WTC11 (cell line): ENCODE results near the gene HAND2. TPM values are rescaled to one million over a fixed set of nuclear protein-coding genes. Genes with fewer than 3 reads are reported as not detected.

Source experiments
- ATAC-seq: fragments of 200-7000 bp; cut with Tn5 transposase; 2 replicates; pipeline ENCODE4 v1.10.0; 2021; ENCODE audit warnings: mild to moderate bottlenecking, moderate library complexity
- CTCF ChIA-PET: fragments of 300-600 bp; sonication (Branson Sonifier 250); formaldehyde crosslinking; loops from one replicate; lab custom pipeline; 2021; ENCODE audit warnings: antibody characterized with exemption; lab: Charles Lee
- POLR2A ChIA-PET: fragments of 350-600 bp; sonication (Branson Sonifier 250); formaldehyde crosslinking; loops from one replicate; lab custom pipeline; 2021; ENCODE audit warnings: antibody characterized with exemption; lab: Charles Lee
- DNase-seq: peaks from one replicate; pipeline ENCODE4 v3.0.0; 2021; ENCODE audit warnings: low spot score
- H3K27ac Mint-ChIP-seq: 2 replicates; pipeline ENCODE4 v1.8.0; 2021; ENCODE audit warnings: mixed read lengths
- H3K27me3 Mint-ChIP-seq: 2 replicates; pipeline ENCODE4 v1.8.0; 2021; ENCODE audit warnings: low read depth, mild to moderate bottlenecking, moderate library complexity, mixed read lengths
- H3K36me3 Mint-ChIP-seq: 2 replicates; pipeline ENCODE4 v1.8.0; 2021; ENCODE audit warnings: mixed read lengths
- H3K4me1 Mint-ChIP-seq: 2 replicates; pipeline ENCODE4 v1.8.0; 2022; ENCODE audit warnings: mixed read lengths
- H3K4me3 Mint-ChIP-seq: 2 replicates; pipeline ENCODE4 v1.8.0; 2021; ENCODE audit warnings: mild to moderate bottlenecking, moderate library complexity, mixed read lengths
- H3K9me3 Mint-ChIP-seq: 2 replicates; pipeline ENCODE4 v1.8.0; 2021; ENCODE audit warnings: mixed read lengths
- E2F5 ChIP-seq: sonication (generic); formaldehyde crosslinking; IDR thresholded peaks from 2 replicates; pipeline ENCODE4 v1.8.1; 2022; ENCODE audit warnings: mild to moderate bottlenecking, moderate library complexity, missing genetic modification reagents
- FOXP4 ChIP-seq: sonication (generic); formaldehyde crosslinking; IDR thresholded peaks from 2 replicates; pipeline ENCODE4 v1.8.0; 2022; ENCODE audit warnings: mild to moderate bottlenecking, missing genetic modification reagents
- GTF2I ChIP-seq: fragments of 250-450 bp; sonication (Bioruptor Pico); conservative IDR thresholded peaks from 2 replicates; pipeline ENCODE4 v1.4.0; 2021; ENCODE audit warnings: mild to moderate bottlenecking
- HMGA2 ChIP-seq: fragments of 250-450 bp; sonication (Bioruptor Pico); IDR thresholded peaks from 2 replicates; pipeline ENCODE4 v1.4.0; 2021; ENCODE audit warnings: mild to moderate bottlenecking, moderate library complexity
- JUN ChIP-seq: sonication (generic); formaldehyde crosslinking; IDR thresholded peaks from 2 replicates; pipeline ENCODE4 v1.8.0; 2023; ENCODE audit warnings: mild to moderate bottlenecking, missing genetic modification reagents
- MXD4 ChIP-seq: fragments of 250-450 bp; sonication (Bioruptor Pico); IDR thresholded peaks from 2 replicates; pipeline ENCODE4 v1.8.0; 2021; ENCODE audit warnings: mild to moderate bottlenecking, moderate library complexity, borderline replicate concordance
- TEAD1 ChIP-seq: sonication (generic); formaldehyde crosslinking; IDR thresholded peaks from 2 replicates; pipeline ENCODE4 v1.8.0; 2022; ENCODE audit warnings: mild to moderate bottlenecking, missing genetic modification reagents
- ZNF138 ChIP-seq: sonication (generic); formaldehyde crosslinking; conservative IDR thresholded peaks from 2 replicates; pipeline ENCODE4 v1.8.1; 2022; ENCODE audit warnings: mild to moderate bottlenecking, moderate library complexity, missing genetic modification reagents
- ZNF396 ChIP-seq: fragments of 250-450 bp; sonication (Bioruptor Pico); IDR thresholded peaks from 2 replicates; pipeline ENCODE4 v1.8.0; 2021; ENCODE audit warnings: mild to moderate bottlenecking, moderate library complexity, borderline replicate concordance
- ZNF416 ChIP-seq: fragments of 250-450 bp; sonication (Bioruptor Pico); IDR thresholded peaks from 2 replicates; pipeline ENCODE4 v1.9.0; 2021; ENCODE audit warnings: mild to moderate bottlenecking, inconsistent platforms
- ZSCAN18 ChIP-seq: fragments of 250-450 bp; sonication (Bioruptor Pico); IDR thresholded peaks from 2 replicates; pipeline ENCODE4 v2.1.2; 2022; ENCODE audit warnings: mild to moderate bottlenecking, moderate library complexity
- total RNA-seq: library from RNA; stranded (reverse); gene quantifications from 3 replicates; pipeline ENCODE4 v1.2.3, GENCODE V29; 2021
- TF ChIP-seq, protein P1 (sequence below): sonication (generic); formaldehyde crosslinking; IDR thresholded peaks from 2 replicates; pipeline ENCODE4 v1.8.1; 2022; ENCODE audit warnings: mild to moderate bottlenecking, missing genetic modification reagents, moderate library complexity, borderline replicate concordance
- TF ChIP-seq, protein P2 (sequence below): sonication (generic); formaldehyde crosslinking; IDR thresholded peaks from 2 replicates; pipeline ENCODE4 v1.8.1; 2023; ENCODE audit warnings: mild to moderate bottlenecking, missing genetic modification reagents, borderline replicate concordance
- TF ChIP-seq, protein P3 (sequence below): sonication (generic); formaldehyde crosslinking; IDR thresholded peaks from 2 replicates; pipeline ENCODE4 v1.8.1; 2022; ENCODE audit warnings: low read depth, mild to moderate bottlenecking, moderate library complexity, missing genetic modification reagents, borderline replicate concordance
- TF ChIP-seq, protein P4 (sequence below): sonication (generic); formaldehyde crosslinking; IDR thresholded peaks from 2 replicates; pipeline ENCODE4 v1.8.1; 2023; ENCODE audit warnings: mild to moderate bottlenecking, moderate library complexity, missing genetic modification reagents
- TF ChIP-seq, protein P5 (sequence below): sonication (generic); formaldehyde crosslinking; IDR thresholded peaks from 2 replicates; pipeline ENCODE4 v1.8.0; 2023; ENCODE audit warnings: missing genetic modification reagents

HAND2 gene
- total RNA-seq, 1 experiment from 2014 or later: 0.13 TPM

- Mint-ChIP-seq H3K4me1 (peaks cover 30% of the 10 kb centered on the region), H3K4me3 (no peak overlapping the region), H3K27me3 (peaks cover 100% of the 10 kb centered on the region), H3K36me3 (0 out of 2 replicates have a peak, but pooled peaks cover 3% of the 10 kb centered on the region), H3K9me3 (no peaks in the 10 kb centered on the region), H3K27ac (no peak overlapping the region)
- CTCF ChIA-PET: no interaction called here
- DNase-seq (no peak), ATAC-seq (no peak)
- no peak for TF ChIP-seq E2F5
- no peak for TF ChIP-seq FOXP4 (CRISPR knock-in tag)
- no peak for TF ChIP-seq MXD4
- no peak for TF ChIP-seq ZSCAN18 (CRISPR knock-in tag)
- no peak for TF ChIP-seq TEAD1 (CRISPR knock-in tag)
- POLR2A ChIA-PET: no interaction called here
Observed at GRCh38 chr4:173515458-173515857, 14.6 kb downstream of the HAND2 start.

DNA sequence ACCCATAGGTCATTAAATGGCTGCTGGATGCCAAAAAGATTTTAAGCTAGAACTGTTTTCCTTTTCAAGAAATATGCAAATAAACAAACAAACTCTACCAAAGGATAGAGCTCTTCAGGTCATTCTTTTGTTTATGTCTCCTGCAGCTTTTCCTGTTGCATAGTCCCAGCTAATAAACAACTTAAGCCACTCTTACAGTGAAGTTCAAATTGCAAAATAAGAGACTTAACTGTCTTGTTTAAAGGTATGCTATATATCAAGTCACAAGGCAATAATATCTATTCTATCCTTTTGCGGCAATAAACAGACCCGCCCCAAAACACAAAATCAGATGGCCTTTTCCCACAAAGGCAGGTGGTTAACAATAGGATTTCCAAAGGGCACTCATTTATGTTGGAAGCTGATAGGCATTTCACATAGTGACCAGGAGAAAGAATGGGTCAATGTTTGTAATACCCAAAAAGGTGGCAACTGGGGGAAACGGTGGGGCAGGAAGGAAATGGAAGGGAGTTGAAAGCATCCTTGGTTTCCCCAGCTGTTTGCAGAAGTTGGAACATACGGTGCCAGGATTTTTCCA, 15.3 kb downstream of the HAND2 start:
- CTCF ChIA-PET: interaction anchor here (1.1 kb wide), 1 partner anchor 238 kb away, joined by 4 read pairs; no protein-coding TSS in a partner anchor
- DNase-seq: no peak

More for the DNA sequence above, 15.3 kb downstream of the HAND2 start:
- H3K4me3 Mint-ChIP-seq: no peak overlapping the region
- no peaks in the 10 kb centered on the region for H3K36me3 Mint-ChIP-seq
- POLR2A ChIA-PET: no interaction called here
- no peak for ATAC-seq
- no peak overlapping the region for H3K27ac Mint-ChIP-seq
- peaks cover 33% of the 10 kb centered on the region for H3K4me1 Mint-ChIP-seq
- no peaks in the 10 kb centered on the region for H3K9me3 Mint-ChIP-seq
- peaks cover 100% of the 10 kb centered on the region for H3K27me3 Mint-ChIP-seq
- TF ChIP-seq, protein P1, sequence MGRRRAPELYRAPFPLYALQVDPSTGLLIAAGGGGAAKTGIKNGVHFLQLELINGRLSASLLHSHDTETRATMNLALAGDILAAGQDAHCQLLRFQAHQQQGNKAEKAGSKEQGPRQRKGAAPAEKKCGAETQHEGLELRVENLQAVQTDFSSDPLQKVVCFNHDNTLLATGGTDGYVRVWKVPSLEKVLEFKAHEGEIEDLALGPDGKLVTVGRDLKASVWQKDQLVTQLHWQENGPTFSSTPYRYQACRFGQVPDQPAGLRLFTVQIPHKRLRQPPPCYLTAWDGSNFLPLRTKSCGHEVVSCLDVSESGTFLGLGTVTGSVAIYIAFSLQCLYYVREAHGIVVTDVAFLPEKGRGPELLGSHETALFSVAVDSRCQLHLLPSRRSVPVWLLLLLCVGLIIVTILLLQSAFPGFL: no peak
- TF ChIP-seq JUN (CRISPR knock-in tag) (no peak), ZSCAN18 (CRISPR knock-in tag) (no peak), ZNF416 (CRISPR knock-in tag) (no peak), ZNF138 (no peak), GTF2I (CRISPR knock-in tag) (no peak), ZNF396 (no peak), HMGA2 (CRISPR knock-in tag) (no peak)
- TF ChIP-seq, protein P2, sequence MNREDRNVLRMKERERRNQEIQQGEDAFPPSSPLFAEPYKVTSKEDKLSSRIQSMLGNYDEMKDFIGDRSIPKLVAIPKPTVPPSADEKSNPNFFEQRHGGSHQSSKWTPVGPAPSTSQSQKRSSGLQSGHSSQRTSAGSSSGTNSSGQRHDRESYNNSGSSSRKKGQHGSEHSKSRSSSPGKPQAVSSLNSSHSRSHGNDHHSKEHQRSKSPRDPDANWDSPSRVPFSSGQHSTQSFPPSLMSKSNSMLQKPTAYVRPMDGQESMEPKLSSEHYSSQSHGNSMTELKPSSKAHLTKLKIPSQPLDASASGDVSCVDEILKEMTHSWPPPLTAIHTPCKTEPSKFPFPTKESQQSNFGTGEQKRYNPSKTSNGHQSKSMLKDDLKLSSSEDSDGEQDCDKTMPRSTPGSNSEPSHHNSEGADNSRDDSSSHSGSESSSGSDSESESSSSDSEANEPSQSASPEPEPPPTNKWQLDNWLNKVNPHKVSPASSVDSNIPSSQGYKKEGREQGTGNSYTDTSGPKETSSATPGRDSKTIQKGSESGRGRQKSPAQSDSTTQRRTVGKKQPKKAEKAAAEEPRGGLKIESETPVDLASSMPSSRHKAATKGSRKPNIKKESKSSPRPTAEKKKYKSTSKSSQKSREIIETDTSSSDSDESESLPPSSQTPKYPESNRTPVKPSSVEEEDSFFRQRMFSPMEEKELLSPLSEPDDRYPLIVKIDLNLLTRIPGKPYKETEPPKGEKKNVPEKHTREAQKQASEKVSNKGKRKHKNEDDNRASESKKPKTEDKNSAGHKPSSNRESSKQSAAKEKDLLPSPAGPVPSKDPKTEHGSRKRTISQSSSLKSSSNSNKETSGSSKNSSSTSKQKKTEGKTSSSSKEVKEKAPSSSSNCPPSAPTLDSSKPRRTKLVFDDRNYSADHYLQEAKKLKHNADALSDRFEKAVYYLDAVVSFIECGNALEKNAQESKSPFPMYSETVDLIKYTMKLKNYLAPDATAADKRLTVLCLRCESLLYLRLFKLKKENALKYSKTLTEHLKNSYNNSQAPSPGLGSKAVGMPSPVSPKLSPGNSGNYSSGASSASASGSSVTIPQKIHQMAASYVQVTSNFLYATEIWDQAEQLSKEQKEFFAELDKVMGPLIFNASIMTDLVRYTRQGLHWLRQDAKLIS (CRISPR knock-in tag): no peak
- TF ChIP-seq, protein P3, sequence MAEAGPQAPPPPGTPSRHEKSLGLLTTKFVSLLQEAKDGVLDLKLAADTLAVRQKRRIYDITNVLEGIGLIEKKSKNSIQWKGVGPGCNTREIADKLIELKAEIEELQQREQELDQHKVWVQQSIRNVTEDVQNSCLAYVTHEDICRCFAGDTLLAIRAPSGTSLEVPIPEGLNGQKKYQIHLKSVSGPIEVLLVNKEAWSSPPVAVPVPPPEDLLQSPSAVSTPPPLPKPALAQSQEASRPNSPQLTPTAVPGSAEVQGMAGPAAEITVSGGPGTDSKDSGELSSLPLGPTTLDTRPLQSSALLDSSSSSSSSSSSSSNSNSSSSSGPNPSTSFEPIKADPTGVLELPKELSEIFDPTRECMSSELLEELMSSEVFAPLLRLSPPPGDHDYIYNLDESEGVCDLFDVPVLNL: no peak
- TF ChIP-seq, protein P4, sequence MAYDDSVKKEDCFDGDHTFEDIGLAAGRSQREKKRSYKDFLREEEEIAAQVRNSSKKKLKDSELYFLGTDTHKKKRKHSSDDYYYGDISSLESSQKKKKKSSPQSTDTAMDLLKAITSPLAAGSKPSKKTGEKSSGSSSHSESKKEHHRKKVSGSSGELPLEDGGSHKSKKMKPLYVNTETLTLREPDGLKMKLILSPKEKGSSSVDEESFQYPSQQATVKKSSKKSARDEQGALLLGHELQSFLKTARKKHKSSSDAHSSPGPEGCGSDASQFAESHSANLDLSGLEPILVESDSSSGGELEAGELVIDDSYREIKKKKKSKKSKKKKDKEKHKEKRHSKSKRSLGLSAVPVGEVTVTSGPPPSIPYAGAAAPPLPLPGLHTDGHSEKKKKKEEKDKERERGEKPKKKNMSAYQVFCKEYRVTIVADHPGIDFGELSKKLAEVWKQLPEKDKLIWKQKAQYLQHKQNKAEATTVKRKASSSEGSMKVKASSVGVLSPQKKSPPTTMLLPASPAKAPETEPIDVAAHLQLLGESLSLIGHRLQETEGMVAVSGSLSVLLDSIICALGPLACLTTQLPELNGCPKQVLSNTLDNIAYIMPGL: no peak
- TF ChIP-seq, protein P5, sequence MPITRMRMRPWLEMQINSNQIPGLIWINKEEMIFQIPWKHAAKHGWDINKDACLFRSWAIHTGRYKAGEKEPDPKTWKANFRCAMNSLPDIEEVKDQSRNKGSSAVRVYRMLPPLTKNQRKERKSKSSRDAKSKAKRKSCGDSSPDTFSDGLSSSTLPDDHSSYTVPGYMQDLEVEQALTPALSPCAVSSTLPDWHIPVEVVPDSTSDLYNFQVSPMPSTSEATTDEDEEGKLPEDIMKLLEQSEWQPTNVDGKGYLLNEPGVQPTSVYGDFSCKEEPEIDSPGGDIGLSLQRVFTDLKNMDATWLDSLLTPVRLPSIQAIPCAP (CRISPR knock-in tag): no peak
